Ishikawa (cell line): Measurements from ENCODE around the gene CD68.

ENCODE experiments used
- CREB1 ChIP-seq: IDR thresholded peaks from 2 replicates; pipeline ENCODE4 v1.6.1; 2012; ENCODE audit warnings: low read depth
- EP300 ChIP-seq: IDR thresholded peaks from 2 replicates; pipeline ENCODE4 v1.6.1; 2012; ENCODE audit warnings: borderline replicate concordance
- NFIC ChIP-seq: IDR thresholded peaks from 2 replicates; pipeline ENCODE4 v1.6.1; 2012
- RAD21 ChIP-seq: IDR thresholded peaks from 2 replicates; pipeline ENCODE4 v1.6.1; 2012; ENCODE audit warnings: low read depth
- TAF1 ChIP-seq: IDR thresholded peaks from 2 replicates; pipeline ENCODE4 v1.6.1; 2012; ENCODE audit warnings: low read depth, mild to moderate bottlenecking
- YY1 ChIP-seq: IDR thresholded peaks from 2 replicates; pipeline ENCODE4 v1.6.1; 2012; ENCODE audit warnings: low read depth
- TF ChIP-seq, protein P1 (sequence below): IDR thresholded peaks from 2 replicates; pipeline ENCODE4 v1.6.1; 2012
- TF ChIP-seq, protein P2 (sequence below): IDR thresholded peaks from 2 replicates; pipeline ENCODE4 v1.6.1; 2012; ENCODE audit warnings: low read depth, mild to moderate bottlenecking

DNA sequence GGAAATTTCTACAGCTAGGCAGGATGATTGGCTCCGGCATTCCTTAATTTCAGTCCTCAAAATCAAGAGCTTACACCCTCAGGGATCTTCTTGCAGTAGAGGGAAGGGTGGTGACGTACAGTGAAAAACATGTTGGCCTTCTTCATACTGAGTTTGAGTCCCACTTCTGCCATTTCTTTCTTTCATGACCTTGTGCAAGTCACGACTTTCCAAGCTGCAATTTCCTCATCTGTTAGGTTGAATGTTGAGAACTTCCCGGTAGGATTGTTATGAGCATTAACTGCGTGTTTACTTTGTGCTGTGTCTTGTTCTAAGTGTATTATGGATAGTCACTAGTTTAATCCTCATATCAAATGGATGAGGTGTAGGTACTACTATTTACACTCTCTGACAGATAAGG is 9.9 kb upstream of the CD68 start:
- TF ChIP-seq YY1 (no peak), EP300 (no peak), TAF1 (no peak), RAD21 (no peak), CREB1 (no peak), NFIC (no peak)
- TF ChIP-seq, protein P1, sequence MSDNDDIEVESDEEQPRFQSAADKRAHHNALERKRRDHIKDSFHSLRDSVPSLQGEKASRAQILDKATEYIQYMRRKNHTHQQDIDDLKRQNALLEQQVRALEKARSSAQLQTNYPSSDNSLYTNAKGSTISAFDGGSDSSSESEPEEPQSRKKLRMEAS: no peak
- TF ChIP-seq, protein P2, sequence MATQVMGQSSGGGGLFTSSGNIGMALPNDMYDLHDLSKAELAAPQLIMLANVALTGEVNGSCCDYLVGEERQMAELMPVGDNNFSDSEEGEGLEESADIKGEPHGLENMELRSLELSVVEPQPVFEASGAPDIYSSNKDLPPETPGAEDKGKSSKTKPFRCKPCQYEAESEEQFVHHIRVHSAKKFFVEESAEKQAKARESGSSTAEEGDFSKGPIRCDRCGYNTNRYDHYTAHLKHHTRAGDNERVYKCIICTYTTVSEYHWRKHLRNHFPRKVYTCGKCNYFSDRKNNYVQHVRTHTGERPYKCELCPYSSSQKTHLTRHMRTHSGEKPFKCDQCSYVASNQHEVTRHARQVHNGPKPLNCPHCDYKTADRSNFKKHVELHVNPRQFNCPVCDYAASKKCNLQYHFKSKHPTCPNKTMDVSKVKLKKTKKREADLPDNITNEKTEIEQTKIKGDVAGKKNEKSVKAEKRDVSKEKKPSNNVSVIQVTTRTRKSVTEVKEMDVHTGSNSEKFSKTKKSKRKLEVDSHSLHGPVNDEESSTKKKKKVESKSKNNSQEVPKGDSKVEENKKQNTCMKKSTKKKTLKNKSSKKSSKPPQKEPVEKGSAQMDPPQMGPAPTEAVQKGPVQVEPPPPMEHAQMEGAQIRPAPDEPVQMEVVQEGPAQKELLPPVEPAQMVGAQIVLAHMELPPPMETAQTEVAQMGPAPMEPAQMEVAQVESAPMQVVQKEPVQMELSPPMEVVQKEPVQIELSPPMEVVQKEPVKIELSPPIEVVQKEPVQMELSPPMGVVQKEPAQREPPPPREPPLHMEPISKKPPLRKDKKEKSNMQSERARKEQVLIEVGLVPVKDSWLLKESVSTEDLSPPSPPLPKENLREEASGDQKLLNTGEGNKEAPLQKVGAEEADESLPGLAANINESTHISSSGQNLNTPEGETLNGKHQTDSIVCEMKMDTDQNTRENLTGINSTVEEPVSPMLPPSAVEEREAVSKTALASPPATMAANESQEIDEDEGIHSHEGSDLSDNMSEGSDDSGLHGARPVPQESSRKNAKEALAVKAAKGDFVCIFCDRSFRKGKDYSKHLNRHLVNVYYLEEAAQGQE: no peak
